ENCODE data around the gene PES1.
"Not testable (repeated sequence)": the region's sequence is repeated elsewhere in the genome, so short reads cannot be mapped to it uniquely, and the experiment has no call there.

The PES1 gene

DNA sequence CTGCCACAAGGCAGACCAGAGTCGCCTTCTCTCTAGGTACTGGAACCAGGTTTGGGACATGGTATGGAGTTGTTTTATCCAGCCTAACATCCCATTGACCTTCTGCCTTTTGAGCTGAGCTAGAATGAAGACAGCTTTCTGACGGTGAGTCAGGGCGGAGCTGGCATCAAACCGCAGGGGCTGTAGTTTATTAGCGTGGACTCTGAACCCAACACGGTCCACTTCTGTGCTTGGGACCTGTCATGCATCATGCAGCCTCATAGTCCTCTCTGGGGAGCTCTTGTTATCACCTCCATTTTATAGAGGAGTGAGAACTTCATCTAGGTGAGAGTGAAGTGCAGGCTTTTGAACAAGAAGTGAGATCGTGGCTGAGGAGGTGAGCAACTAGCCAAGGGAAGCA is 25.6 kb downstream of the PES1 start:
- H3K4me3 ChIP-seq (ENCODE audit: low read length), result no peak overlapping the region
- no peak for DNase-seq (ENCODE audit: low read depth)
- TF ChIP-seq, protein P1, sequence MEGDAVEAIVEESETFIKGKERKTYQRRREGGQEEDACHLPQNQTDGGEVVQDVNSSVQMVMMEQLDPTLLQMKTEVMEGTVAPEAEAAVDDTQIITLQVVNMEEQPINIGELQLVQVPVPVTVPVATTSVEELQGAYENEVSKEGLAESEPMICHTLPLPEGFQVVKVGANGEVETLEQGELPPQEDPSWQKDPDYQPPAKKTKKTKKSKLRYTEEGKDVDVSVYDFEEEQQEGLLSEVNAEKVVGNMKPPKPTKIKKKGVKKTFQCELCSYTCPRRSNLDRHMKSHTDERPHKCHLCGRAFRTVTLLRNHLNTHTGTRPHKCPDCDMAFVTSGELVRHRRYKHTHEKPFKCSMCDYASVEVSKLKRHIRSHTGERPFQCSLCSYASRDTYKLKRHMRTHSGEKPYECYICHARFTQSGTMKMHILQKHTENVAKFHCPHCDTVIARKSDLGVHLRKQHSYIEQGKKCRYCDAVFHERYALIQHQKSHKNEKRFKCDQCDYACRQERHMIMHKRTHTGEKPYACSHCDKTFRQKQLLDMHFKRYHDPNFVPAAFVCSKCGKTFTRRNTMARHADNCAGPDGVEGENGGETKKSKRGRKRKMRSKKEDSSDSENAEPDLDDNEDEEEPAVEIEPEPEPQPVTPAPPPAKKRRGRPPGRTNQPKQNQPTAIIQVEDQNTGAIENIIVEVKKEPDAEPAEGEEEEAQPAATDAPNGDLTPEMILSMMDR (conservative IDR thresholded peaks at IDR 0.05; ENCODE audit: low read length), result no peak

DNA sequence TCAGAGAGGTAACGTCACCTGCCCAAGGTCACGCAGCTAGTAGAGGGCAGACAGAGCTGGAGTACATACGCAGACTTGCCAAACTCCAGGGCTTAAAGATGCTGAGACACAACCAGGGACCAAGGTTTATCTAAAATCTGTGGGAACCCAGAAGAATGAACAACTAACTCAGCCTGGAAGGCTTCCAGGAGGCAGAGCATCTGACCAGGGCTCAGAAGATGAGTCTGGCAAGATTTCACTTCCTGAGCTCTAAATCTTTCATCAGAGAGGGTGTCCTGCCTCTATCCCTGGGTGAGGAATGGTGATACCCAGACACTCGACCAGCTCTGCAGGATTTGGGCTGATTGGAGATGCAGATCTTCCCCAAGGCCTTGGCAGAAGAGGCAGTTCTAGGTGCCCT is 26.4 kb downstream of the PES1 start:
- peak; percentile 35 for DNase-seq (ENCODE audit: low read depth)
- no peak overlapping the region for H3K4me3 ChIP-seq (ENCODE audit: low read length)

DNA sequence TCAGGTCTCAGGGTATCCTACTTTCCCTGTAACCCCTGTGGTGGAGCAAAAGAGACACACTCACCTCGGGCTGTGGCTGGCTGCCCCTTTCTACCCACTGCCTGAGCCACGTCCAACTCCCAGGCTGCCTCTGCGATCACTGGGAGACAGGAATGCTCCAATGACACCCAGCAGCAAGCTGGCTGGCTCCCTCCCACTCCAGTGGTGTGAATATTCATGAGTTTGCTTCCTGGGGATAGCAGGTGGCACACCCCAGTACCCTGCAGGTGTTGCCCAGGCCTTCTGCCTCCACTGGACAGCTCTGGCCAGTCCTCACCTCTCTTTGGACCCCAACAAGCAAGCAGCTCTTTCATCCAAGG is 27.0 kb downstream of the PES1 start:
- H3K4me3 ChIP-seq (ENCODE audit: low read length), result no peak overlapping the region
- no peak for DNase-seq (ENCODE audit: low read depth)
- TF ChIP-seq, protein P1 (conservative IDR thresholded peaks at IDR 0.05; ENCODE audit: low read length), result no peak

More for the DNA sequence above, 26.4 kb downstream of the PES1 start:
- TF ChIP-seq, protein P1 (conservative IDR thresholded peaks at IDR 0.05; ENCODE audit: low read length), result no peak

DNA sequence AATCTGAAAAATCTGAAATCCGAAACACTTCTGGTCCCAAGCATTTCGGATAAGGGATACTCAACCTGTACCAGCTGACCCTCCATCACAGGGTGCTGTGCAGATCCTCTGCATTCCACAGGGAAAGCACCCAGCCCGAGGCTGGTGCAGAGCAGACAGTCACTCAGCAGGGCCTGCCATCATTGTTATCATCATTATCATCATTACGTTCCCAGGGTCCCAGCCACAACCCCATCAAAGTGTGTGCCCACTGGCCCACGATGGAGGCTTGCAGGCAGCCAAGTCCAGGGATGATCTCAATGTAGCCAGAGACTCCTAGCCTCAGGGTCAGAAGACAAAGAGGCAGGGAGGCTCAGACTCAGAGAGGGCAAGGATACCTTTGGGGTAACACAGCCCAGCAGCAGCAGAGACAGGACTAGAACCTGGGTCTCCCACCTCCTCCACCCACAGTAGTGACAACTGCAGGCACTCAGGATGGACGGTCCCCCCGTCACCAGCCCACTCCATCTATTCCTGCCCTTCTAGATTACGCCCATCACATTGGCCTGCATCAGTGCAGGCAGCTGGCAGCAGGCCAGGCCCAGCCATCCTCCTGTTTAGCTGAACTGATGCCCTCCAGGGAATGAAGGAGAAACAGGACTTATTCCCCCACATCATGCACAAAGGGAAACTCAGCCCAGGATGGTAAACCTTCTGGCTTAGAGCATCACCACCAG is 27.5 kb downstream of the PES1 start:
- DNase-seq (ENCODE audit: low read depth), result no peak
- no peak overlapping the region for H3K4me3 ChIP-seq (ENCODE audit: low read length)
- TF ChIP-seq, protein P1 (conservative IDR thresholded peaks at IDR 0.05; ENCODE audit: low read length), result no peak

DNA sequence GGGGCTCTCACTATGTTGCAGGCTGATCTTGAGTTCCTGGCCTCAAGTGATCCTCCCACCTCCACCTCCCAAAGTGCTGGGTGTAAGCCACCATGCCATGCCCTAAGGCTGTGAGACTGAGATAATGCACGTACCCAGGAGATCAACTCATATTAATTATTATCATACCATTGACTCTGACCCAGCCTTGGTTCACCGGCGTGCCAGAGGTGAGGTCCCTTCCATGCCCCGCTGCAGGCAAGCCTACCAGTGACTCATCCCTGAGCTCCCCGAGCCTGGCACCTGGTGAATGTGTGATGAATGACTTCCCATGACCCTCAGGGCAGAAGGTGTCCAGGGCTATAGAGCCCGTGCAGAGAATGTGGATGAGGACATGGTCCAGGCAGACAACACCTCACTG is 29.3 kb downstream of the PES1 start:
- no peak overlapping the region for H3K4me3 ChIP-seq (ENCODE audit: low read length)
- TF ChIP-seq, protein P1 (conservative IDR thresholded peaks at IDR 0.05; ENCODE audit: low read length), result no peak
- DNase-seq (ENCODE audit: low read depth), result no peak

DNA sequence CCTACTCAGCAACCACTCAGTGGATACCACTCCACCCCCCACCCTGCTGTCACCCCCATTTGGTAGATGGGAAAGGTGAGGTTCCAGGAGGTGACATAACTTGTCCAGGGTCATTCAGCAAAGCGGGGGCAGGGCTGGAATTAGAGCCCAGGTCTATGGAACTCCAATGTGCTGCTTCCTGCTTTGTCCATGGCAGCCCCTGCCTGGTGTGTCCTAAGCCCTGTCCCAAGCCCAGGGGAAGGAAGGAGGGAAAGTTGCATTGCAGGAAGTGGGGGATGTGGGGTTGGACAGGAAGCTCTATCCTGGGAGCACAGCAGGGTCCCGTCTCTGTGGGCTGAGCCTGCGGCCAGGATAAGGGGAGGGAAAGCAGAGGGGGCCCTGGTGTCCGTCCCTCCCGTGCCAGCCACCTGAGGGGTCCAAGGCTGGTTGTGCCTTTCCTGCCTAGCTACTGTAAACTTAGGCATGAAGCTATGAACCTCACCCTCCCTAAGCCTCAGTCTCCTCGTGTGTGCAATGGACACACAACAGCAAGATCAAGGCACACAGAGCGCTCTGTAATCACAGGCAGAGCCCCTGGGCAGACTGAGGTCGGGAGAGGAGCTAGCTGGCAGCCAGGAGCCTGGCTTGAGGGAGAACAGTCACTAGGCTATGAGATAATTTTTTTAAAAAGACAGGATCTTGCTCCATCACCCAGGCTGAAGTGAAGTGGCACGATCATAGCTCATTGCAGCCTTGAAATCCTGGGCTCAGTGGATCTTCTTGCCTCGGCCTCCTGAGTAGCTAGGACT is 30.1 kb downstream of the PES1 start:
- TF ChIP-seq, protein P1 (conservative IDR thresholded peaks at IDR 0.05; ENCODE audit: low read length), result no peak
- H3K4me3 ChIP-seq (ENCODE audit: low read length), result no peak overlapping the region
- no peak for DNase-seq (ENCODE audit: low read depth)

DNA sequence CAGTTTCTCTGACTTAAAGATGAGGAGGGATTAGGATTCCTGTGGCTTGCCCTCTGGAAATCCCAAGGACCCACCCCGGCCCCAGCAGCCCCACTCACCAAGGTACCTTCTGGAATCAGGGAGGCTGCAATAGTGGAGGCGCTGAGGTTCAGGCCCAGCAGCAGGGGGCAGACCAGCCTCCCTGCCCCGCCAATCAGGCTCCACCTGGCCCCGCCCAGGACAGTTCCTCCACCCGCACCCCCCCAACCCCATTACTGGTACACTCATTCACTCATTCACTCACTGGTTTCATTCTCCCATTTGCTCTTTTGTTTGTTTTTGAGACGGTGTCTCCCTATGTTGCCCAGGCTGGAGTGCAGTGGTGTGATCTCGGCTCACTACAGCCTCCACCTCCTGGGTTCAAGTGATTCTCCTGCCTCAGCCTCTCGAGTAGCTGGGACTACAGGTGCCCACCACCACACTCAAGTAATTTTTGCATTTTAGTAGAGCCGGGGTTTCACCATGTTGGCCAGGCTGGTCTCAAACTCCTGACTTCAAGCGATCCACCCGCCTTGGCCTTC is 31.0 kb downstream of the PES1 start:
- not testable (repeated sequence) for H3K4me3 ChIP-seq (ENCODE audit: low read length); DNase-seq (ENCODE audit: low read depth)
